ENCODE measurements around the gene CPLX3.

GRCh38 chr15:74778599-74778970 is 47.8 kb upstream of the CPLX3 start:
- TF ChIP-seq CTCF (IDR thresholded peaks at IDR 0.05) (no peak), POLR2A (IDR thresholded peaks at IDR 0.05) (no peak), EP300 (IDR thresholded peaks at IDR 0.05) (no peak)
